NCI-H82 (cell line): ENCODE data around the gene PLEKHH2.
"Not testable (repeated sequence)": the region's sequence is repeated elsewhere in the genome, so short reads cannot be mapped to it uniquely, and the experiment has no call there.

Experiments used
- DNase-seq: peaks from one replicate; lab custom pipeline; 2025; lab: John Stamatoyannopoulos, UW

PLEKHH2 gene

GRCh38 chr2:43637030-43637803 is at the start of gene PLEKHH2:
Gene PLEKHH2 (plus strand): TSS chr2:43637260. CDS start chr2:43644674, 7,414 bp downstream.
- peak; percentile 91 for DNase-seq

DNA sequence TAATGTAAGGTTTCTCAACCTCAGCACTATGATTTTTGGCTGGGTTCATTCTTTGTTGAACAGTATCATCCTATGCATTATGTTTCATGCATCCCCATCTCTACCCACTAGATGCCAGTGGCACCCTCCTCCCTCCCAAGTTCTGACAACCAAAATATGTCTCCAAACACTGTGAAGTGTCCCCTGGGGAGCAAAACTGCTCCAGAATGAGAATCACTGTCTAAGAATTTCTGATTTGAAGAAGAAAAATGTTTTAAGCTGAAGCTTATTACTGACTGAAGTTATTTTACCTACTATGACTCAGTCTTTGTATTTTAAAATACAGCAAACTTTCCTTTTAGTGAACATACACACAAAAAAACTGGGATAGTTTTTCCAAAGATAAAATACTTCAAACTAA is 44.6 kb upstream of the PLEKHH2 start:
- DNase-seq: no peak

GRCh38 chr2:43593254-43593653 is 43.8 kb upstream of the PLEKHH2 start:
- no peak for DNase-seq

- DNase-seq: no peak
Measured at GRCh38 chr2:43594875-43595274, 42.2 kb upstream of the PLEKHH2 start.

GRCh38 chr2:43595603-43596412 is 41.3 kb upstream of the PLEKHH2 start, which contains the start of gene THADA:
Gene THADA (minus strand): TSS chr2:43596038. CDS start chr2:43592392, 3,646 bp downstream.
- peak; percentile 100 for DNase-seq

DNA sequence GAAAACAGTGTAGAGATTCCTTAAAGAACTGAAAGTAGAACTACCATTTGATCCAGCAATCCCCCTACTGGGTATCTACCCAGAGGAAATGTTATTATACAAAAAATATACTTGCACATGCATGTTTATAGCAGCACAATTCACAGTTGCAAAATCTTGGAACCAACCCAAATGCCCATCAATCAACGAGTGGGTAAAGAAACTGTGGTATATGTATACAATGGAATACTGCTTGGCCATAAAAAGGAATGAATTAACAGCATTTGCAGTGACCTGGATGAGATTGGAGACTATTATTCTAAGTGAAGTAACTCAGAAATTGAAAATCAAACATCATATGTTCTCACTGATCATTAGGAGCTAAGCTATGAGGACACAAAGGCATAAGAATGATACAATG is 36.5 kb upstream of the PLEKHH2 start:
- DNase-seq: not testable (repeated sequence)

- no peak for DNase-seq
Measured at GRCh38 chr2:43604674-43605073, 32.4 kb upstream of the PLEKHH2 start.

- peak; percentile 65 for DNase-seq
Measured at GRCh38 chr2:43605079-43605655, 31.9 kb upstream of the PLEKHH2 start.

GRCh38 chr2:43605851-43606250 is 31.2 kb upstream of the PLEKHH2 start:
- DNase-seq: peak; percentile 44

GRCh38 chr2:43609290-43609918 is 27.7 kb upstream of the PLEKHH2 start:
- peak; percentile 83 for DNase-seq

DNA sequence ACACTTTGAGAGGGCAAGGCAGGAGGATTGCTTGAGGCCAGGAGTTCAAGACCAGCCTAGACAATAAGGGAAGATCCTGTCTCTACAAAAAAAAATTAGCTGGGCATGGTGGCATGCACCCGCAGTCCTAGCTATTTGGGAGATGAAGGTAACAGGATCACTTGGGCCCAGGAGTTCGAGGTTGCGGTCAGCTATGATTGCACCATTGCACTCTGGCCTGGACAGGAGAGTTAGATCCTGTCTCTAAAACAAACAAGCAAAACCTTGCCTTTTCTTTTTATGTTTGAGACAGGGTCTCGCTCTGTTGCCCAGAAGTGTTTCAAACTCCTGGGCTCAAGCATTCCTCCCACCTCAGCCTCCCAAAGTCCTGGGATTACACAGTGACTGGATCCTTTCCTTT is 26.7 kb upstream of the PLEKHH2 start:
- DNase-seq: no peak

DNA sequence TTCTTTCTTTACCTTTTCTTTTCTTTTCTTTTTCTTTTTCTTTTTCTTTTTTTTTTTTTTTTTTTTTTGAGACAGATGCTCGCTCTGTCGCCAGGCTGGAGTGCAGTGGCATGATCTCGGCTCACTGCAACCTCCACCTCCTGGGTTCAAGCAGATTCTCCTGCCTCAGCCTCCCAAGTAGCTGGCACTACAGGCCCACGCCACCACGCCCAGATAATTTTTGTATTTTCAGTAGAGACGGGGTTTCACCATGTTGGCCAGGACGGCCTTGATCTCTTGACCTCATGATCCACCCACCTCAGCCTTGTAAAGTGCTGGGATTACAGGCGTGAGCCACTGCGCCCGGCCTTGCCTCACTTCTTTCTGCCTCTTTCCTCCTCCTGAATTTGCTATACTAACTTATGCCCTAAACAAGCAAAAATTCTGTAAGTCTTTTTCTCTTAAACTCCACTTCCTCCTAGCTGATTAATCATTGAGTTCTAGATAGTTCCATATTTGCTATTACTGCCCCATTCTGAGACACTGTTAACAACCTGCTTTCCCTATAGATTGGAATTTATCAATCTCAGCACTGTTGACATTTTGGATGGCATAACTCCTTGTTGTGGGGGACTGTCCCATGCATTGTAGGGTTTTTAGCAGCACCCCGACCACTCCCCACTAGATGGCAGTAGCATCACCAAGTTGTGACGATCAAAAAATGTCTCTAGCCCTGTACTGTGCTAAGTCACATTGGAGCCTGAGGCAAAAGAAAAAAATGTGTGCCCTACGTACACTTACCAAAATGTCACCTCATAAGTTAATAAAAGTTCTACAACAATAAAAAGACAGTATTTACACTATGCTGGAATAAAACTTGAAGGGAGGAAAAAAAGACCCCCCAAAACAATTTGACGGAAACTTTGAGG is 24.8 kb upstream of the PLEKHH2 start:
- DNase-seq: peak; percentile 81

- DNase-seq: peak; percentile 12
Measured at GRCh38 chr2:43612944-43613343, 24.1 kb upstream of the PLEKHH2 start.

GRCh38 chr2:43616967-43617680 is 19.9 kb upstream of the PLEKHH2 start:
- DNase-seq: no peak

DNA sequence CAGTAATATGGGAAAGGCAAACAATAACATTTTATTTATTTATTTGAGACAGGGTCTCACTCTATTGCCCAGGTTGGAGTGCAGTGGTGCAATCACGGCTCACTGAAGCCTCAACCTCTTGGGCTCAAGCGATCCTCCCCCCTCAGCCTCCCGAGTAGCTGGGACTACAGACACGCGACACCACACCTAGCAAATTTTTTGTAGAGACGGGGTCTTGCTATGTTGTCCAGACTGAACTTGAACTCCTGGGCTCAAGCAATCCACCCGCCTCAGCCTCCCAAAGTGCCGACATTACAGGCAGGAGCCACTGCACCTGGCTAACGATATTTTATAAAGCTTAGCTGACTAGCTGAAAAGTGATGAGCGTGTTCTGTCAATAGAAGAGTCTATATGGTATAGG is 17.5 kb upstream of the PLEKHH2 start:
- DNase-seq: no peak

- peak; percentile 74 for DNase-seq
Measured at GRCh38 chr2:43622931-43623451, 14.1 kb upstream of the PLEKHH2 start.

- no peak for DNase-seq
Measured at GRCh38 chr2:43631618-43632317, 5.3 kb upstream of the PLEKHH2 start.

DNA sequence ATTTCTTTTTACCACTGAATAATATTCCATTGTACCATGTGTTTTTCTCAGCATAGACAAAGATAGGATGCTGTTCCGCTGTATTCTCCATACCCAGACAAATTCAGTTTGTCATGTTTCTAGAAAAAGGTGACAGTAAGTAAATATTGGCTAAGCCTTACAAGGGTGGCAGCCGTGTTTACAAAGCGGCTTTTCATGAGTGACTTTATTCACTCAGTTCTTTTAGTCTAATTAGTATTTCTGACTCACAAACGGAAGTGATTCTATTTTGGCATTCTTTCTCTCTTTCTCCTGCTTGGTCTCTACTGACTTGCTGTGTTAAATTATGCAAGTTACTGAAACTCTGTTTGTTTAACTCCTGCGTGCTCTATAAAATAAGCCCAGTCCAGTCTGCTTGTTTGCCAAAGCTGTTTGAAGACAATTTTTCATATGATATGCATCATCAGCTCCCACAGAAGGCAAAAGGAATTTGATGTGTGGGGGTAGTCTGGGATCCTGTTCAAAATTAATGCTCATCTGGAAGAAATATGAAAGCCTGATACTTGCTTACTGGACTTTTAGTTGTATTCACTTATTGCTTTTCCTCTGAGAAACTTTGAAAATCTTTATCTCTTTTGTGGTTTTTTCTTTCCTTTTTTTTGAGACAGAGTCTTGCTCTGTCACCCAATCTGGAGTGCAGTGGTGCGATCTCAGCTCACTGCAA is 2.3 kb upstream of the PLEKHH2 start:
- DNase-seq: peak; percentile 45

GRCh38 chr2:43636153-43636552 is 907 bp upstream of the PLEKHH2 start:
- DNase-seq: not testable (repeated sequence)
